Prostate gland (tissue), 2 donors: ENCODE data around the gene SEC14L2. TPM values are rescaled to one million over a fixed set of nuclear protein-coding genes. Genes with fewer than 3 reads are reported as not detected.

Experiments
- DNase-seq: peaks from one replicate; pipeline ENCODE4 v3.0.0-alpha.2; 2019; ENCODE audit warnings: low spot score
- H3K27ac ChIP-seq, 2 donors: fragments of 200-600 bp; sonication (generic); 2 replicates each; pipeline ENCODE4 v1.5.1; 2017 to 2019
- H3K27me3 ChIP-seq: fragments of 200-600 bp; sonication (generic); replicated peaks from 2 replicates; pipeline ENCODE4 v1.5.1; 2019; ENCODE audit not compliant: insufficient read depth
- H3K36me3 ChIP-seq, 2 donors: fragments of 200-600 bp; sonication (generic); 1 replicate in 1 of 2; 2 replicates in 1 of 2; pipeline versions ENCODE4 v1.5.1 to v1.8.1; 2017 to 2019
- H3K4me1 ChIP-seq: fragments of 200-600 bp; sonication (generic); replicated peaks from 2 replicates; pipeline ENCODE4 v1.5.1; 2019
- H3K4me3 ChIP-seq, 2 donors: fragments of 200-600 bp; sonication (generic); 2 replicates each; pipeline ENCODE4 v1.5.1; 2017 to 2019
- H3K9me3 ChIP-seq: fragments of 200-600 bp; sonication (generic); 2 replicates; pipeline ENCODE4 v1.5.1; 2017
- POLR2A ChIP-seq: fragments of 450-650 bp; IDR thresholded peaks from one replicate; pipeline ENCODE4 v1.6.1; 2016; ENCODE audit warnings: antibody characterized with exemption, mild to moderate bottlenecking
- POLR2AphosphoS5 ChIP-seq: sonication (generic); formaldehyde crosslinking; IDR thresholded peaks from one replicate; pipeline ENCODE4 v1.6.1; 2017; ENCODE audit warnings: antibody characterized with exemption
- WGBS: methylation state at CpG from one replicate; pipeline ENCODE4 v1.1.5; 2018; 5-methylcytosine and 5-hydroxymethylcytosine counted together
- intact Hi-C: fragments of 100-400 bp; cut with DNase I; formaldehyde crosslinking; loops from one replicate; pipeline ENCODE4 v1.14.2; 2022
- total RNA-seq, 2 donors: library from RNA; depleted of rRNA; stranded (reverse); fragments of >200 nt; gene quantifications; one replicate each; pipeline ENCODE4 v1.1.0, GENCODE V29; 2016
- TF ChIP-seq, protein P1 (sequence below), 4 experiments: fragments of 200-600 bp in 2 of 4; fragments of 450-650 bp in 2 of 4; sonication (generic) in 2 of 4; IDR thresholded peaks; 1 replicate in 3 of 4; 2 replicates in 1 of 4; pipeline ENCODE4 v1.5.1; 2016 to 2019; ENCODE audit warnings: antibody characterized with exemption in 4 of 4, mild to moderate bottlenecking in 2 of 4, moderate library complexity in 2 of 4

SEC14L2 gene
- total RNA-seq, 2 donors from 2014 or later = 16.8 to 31.1 TPM

DNA sequence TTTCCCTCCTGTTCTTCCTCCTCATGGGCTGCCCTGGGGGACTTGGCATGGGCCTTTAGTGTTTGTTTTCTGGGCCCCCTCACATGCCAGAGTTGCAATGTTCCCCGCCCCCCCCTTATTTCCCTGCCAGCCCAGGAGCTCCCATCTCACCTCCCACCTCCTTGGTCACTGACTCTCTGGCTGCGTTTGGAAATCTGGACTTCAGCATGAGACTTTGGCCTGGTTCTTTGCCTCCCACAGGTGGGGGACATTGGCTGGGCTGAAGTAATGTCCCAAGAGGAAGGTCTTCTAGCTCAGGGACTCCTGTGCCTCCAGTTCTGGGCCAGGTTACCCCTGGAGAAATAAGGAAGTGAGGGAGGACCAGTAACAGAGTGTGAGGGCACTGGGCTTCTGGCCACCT, 35.7 kb downstream of the SEC14L2 start:
- no peak overlapping the region for H3K27ac ChIP-seq
- H3K4me1 ChIP-seq = no peaks in the 10 kb centered on the region
- no peak overlapping the region for H3K4me3 ChIP-seq
- H3K36me3 ChIP-seq = no peaks in the 10 kb centered on the region
- intact Hi-C loops = no loop called here
- TF ChIP-seq, protein P1, sequence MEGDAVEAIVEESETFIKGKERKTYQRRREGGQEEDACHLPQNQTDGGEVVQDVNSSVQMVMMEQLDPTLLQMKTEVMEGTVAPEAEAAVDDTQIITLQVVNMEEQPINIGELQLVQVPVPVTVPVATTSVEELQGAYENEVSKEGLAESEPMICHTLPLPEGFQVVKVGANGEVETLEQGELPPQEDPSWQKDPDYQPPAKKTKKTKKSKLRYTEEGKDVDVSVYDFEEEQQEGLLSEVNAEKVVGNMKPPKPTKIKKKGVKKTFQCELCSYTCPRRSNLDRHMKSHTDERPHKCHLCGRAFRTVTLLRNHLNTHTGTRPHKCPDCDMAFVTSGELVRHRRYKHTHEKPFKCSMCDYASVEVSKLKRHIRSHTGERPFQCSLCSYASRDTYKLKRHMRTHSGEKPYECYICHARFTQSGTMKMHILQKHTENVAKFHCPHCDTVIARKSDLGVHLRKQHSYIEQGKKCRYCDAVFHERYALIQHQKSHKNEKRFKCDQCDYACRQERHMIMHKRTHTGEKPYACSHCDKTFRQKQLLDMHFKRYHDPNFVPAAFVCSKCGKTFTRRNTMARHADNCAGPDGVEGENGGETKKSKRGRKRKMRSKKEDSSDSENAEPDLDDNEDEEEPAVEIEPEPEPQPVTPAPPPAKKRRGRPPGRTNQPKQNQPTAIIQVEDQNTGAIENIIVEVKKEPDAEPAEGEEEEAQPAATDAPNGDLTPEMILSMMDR (IDR thresholded peaks at IDR 0.05) = no peak
- TF ChIP-seq POLR2AphosphoS5 = no peak
- no peak for TF ChIP-seq POLR2A
- H3K27me3 ChIP-seq = no peaks in the 10 kb centered on the region
- no peak for DNase-seq
- WGBS = 64% methylated on average over 2 of the region's 2 CpGs
- no peaks in the 10 kb centered on the region for H3K9me3 ChIP-seq

DNA sequence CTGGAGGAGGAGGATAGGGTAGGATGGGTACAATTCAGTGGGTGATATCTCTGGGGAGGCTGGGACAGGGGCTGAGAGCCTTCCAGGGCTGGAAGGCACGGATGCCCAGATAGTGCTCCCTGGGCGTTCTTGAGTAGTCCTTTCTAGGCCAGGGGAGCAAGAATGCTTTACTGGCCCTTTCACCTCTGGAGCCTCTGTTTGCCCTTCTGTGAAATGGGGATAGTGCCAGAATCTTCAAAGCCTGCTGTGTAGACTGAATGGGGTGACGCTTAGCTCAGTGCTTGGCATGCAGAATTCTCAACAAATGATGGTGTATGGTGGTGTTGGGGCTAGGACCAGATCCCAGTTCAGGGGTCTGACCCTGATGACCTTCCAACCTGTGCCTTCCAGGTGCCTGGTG, 36.4 kb downstream of the SEC14L2 start:
- no peaks in the 10 kb centered on the region for H3K9me3 ChIP-seq
- WGBS = 95% methylated on average over 3 of the region's 3 CpGs
- H3K36me3 ChIP-seq = no peaks in the 10 kb centered on the region
- TF ChIP-seq, protein P1 (IDR thresholded peaks at IDR 0.05) = no peak
- TF ChIP-seq POLR2AphosphoS5 (no peak), POLR2A (no peak)
- DNase-seq = no peak
- no peaks in the 10 kb centered on the region for H3K4me1 ChIP-seq
- no peak overlapping the region for H3K4me3 ChIP-seq
- no peak overlapping the region for H3K27ac ChIP-seq
- intact Hi-C loops = no loop called here
- H3K27me3 ChIP-seq = no peaks in the 10 kb centered on the region

- Histone ChIP-seq H3K27me3 (no peaks in the 10 kb centered on the region), H3K4me1 (no peaks in the 10 kb centered on the region), H3K9me3 (no peaks in the 10 kb centered on the region), H3K27ac (no peak overlapping the region), H3K4me3 (no peak overlapping the region), H3K36me3 (no peaks in the 10 kb centered on the region)
- TF ChIP-seq POLR2A (no peak), POLR2AphosphoS5 (no peak)
- TF ChIP-seq, protein P1 (IDR thresholded peaks at IDR 0.05) = no peak
- intact Hi-C loops = no loop called here
- WGBS = 100% methylated on average over 1 of the region's 1 CpG
- DNase-seq = no peak
Observed at GRCh38 chr22:30433773-30434172, 37.0 kb downstream of the SEC14L2 start.

- H3K9me3 ChIP-seq = no peaks in the 10 kb centered on the region
- TF ChIP-seq POLR2AphosphoS5 (no peak), POLR2A (no peak)
- TF ChIP-seq, protein P1 (IDR thresholded peaks at IDR 0.05) = no peak
- no peak for DNase-seq
- no peaks in the 10 kb centered on the region for H3K36me3 ChIP-seq
- 50% methylated on average over 1 of the region's 1 CpG for WGBS
- intact Hi-C loops = no loop called here
- H3K27me3 ChIP-seq = no peaks in the 10 kb centered on the region
- no peak overlapping the region for H3K27ac ChIP-seq
- H3K4me3 ChIP-seq = no peak overlapping the region
- H3K4me1 ChIP-seq = no peaks in the 10 kb centered on the region
Observed at GRCh38 chr22:30434843-30435242, 38.0 kb downstream of the SEC14L2 start.

DNA sequence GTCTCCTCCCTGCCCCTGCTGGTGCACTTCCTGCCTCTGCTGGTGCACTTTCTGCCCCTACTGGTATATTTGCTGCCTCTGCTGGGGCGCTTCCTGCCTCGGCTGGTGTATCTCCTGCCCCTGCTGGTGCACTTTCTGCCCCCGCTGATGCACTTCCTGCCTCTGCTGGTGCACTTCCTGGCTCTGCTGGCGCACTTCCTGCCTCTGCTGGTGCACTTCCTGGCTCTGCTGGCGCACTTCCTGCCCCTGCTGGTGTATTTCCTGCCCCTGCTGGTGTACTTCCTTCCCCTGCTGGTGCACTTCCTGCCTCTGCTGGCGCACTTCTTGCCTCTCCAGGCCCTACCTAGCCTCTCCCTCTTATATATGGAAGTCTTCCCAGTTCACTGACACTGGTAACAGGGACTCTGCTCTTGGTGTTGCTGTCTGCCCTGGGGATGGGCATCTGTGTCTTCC, 38.9 kb downstream of the SEC14L2 start:
- Histone ChIP-seq H3K36me3 (no peaks in the 10 kb centered on the region), H3K27me3 (no peaks in the 10 kb centered on the region), H3K27ac (peak overlapping the region in 1 of 2 donors; percentile 24), H3K4me3 (no peak overlapping the region), H3K4me1 (no peaks in the 10 kb centered on the region), H3K9me3 (no peaks in the 10 kb centered on the region)
- intact Hi-C loops = no loop called here
- no peak for DNase-seq
- WGBS = 94% methylated on average over 6 of the region's 6 CpGs
- TF ChIP-seq, protein P1 (IDR thresholded peaks at IDR 0.05) = no peak
- TF ChIP-seq POLR2AphosphoS5 (no peak), POLR2A (no peak)
